Gastrocnemius medialis (tissue), 4 donors: ENCODE data around the gene TNS3. TPM values are rescaled to one million over a fixed set of nuclear protein-coding genes. Genes with fewer than 3 reads are reported as not detected.

ENCODE experiments used
- ATAC-seq, 2 donors: fragments of 150-250 bp; one replicate each; pipeline ENCODE4 v1.9.1; 2016
- DNase-seq, 2 donors: peaks; one replicate each; pipeline ENCODE4 v3.0.0-alpha.2; 2019
- H3K27ac ChIP-seq, 4 donors: fragments of 200-600 bp; sonication (generic); 1 replicate in 1 of 4; 2 replicates in 3 of 4; pipeline ENCODE4 v1.5.1; 2016 to 2018; ENCODE audit warnings: mild to moderate bottlenecking in 2 of 4, moderate library complexity in 1 of 4
- H3K27me3 ChIP-seq, 3 donors: fragments of 200-600 bp; sonication (generic) in 2 of 3; 1 replicate in 1 of 3; 2 replicates in 2 of 3; pipeline versions ENCODE4 v1.5.1 to v1.6.0; 2016 to 2019; ENCODE audit warnings: mild to moderate bottlenecking in 1 of 3, moderate library complexity in 1 of 3
- H3K36me3 ChIP-seq, 2 donors: fragments of 200-600 bp; sonication (generic) in 1 of 2; one replicate each; pipeline ENCODE4 v1.5.1; 2017 to 2018
- H3K4me1 ChIP-seq, 2 donors: fragments of 200-600 bp; sonication (generic) in 1 of 2; one replicate each; pipeline ENCODE4 v1.5.1; 2016 to 2017; ENCODE audit warnings: mild to moderate bottlenecking in 2 of 2
- H3K4me3 ChIP-seq, 4 donors: fragments of 200-600 bp; sonication (generic) in 3 of 4; 1 replicate in 1 of 4; 2 replicates in 3 of 4; pipeline ENCODE4 v1.5.1; 2016 to 2019; ENCODE audit warnings: mild to moderate bottlenecking in 2 of 4
- H3K9me3 ChIP-seq, 3 donors: fragments of 200-600 bp; sonication (generic) in 2 of 3; 1 replicate in 1 of 3; 2 replicates in 2 of 3; pipeline ENCODE4 v1.5.1; 2016 to 2019
- POLR2A ChIP-seq, 2 donors: fragments of 450-650 bp; IDR thresholded peaks; one replicate each; pipeline ENCODE4 v1.6.1; 2017; ENCODE audit warnings: antibody characterized with exemption in 2 of 2, mild to moderate bottlenecking in 2 of 2, moderate library complexity in 2 of 2
- in situ Hi-C, 4 donors: fragments of 200-750 bp; cut with MboI; loops; one replicate each; pipeline versions ENCODE4 v1.15.0 to v1.8.0; 2017; ENCODE audit warnings: low sequenced_read_pairs in 4 of 4
- intact Hi-C: fragments of 100-400 bp; cut with DNase I; formaldehyde crosslinking; loops from one replicate; pipeline ENCODE4 v1.15.1; 2023; ENCODE audit warnings: low total_unique reads
- total RNA-seq, 4 donors: library from RNA; depleted of rRNA; stranded (reverse); fragments of >200 nt; gene quantifications; one replicate each; pipeline versions ENCODE4 v1.1.0 to v1.2.3, GENCODE V29; 2016
- TF ChIP-seq, protein P1 (sequence below), 5 experiments: fragments of 450-650 bp in 3 of 5; fragments of 200-600 bp in 2 of 5; sonication (generic) in 2 of 5; IDR thresholded peaks in 4 of 5; conservative IDR thresholded peaks in 1 of 5; 1 replicate in 4 of 5; 2 replicates in 1 of 5; pipeline ENCODE4 v1.5.1; 2016 to 2019; ENCODE audit warnings: antibody characterized with exemption in 5 of 5, mild to moderate bottlenecking in 3 of 5, moderate library complexity in 3 of 5

The TNS3 gene
- total RNA-seq, 4 donors from 2014 or later, result 39.4 to 64.3 (median 50.5) TPM

DNA sequence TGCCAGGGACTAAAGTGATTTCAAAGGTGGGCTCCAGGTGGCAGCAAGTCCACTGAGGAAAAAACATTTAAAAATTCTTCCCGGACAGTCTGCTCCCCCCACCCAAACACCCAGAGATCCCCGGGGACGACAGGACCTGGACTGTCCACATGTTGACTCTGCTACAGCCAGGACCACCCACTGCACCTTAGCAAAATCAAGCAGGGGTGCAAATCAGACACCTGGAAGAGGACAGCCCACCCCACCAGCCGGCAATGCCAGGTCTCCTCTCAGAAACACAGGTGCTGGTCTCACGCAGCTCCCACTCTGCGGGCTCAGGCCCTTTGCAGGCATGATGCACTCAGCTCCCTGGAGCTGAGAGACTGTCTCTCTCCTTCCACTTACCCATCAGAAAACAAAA lies 251.9 kb downstream of the TNS3 start:
- Histone ChIP-seq H3K27ac (peak overlapping the region in 3 of 4 donors; percentile 70 to 78 (median 75)), H3K9me3 (no peaks in the 10 kb centered on the region), H3K4me1 (peaks cover 51 to 65% of the 10 kb centered on the region in 2 donors), H3K27me3 (no peaks in the 10 kb centered on the region), H3K36me3 (no peaks in the 10 kb centered on the region), H3K4me3 (no peak overlapping the region)
- in situ Hi-C loops (no loop called here), intact Hi-C loops (no loop called here)
- ATAC-seq (no peak), DNase-seq (no peak)
- TF ChIP-seq POLR2A (IDR thresholded peaks at IDR 0.05), result no peak
- TF ChIP-seq, protein P1, sequence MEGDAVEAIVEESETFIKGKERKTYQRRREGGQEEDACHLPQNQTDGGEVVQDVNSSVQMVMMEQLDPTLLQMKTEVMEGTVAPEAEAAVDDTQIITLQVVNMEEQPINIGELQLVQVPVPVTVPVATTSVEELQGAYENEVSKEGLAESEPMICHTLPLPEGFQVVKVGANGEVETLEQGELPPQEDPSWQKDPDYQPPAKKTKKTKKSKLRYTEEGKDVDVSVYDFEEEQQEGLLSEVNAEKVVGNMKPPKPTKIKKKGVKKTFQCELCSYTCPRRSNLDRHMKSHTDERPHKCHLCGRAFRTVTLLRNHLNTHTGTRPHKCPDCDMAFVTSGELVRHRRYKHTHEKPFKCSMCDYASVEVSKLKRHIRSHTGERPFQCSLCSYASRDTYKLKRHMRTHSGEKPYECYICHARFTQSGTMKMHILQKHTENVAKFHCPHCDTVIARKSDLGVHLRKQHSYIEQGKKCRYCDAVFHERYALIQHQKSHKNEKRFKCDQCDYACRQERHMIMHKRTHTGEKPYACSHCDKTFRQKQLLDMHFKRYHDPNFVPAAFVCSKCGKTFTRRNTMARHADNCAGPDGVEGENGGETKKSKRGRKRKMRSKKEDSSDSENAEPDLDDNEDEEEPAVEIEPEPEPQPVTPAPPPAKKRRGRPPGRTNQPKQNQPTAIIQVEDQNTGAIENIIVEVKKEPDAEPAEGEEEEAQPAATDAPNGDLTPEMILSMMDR (IDR thresholded peaks at IDR 0.05 in 4 of 5, conservative IDR thresholded peaks at IDR 0.05 in 1 of 5), result no peak

DNA sequence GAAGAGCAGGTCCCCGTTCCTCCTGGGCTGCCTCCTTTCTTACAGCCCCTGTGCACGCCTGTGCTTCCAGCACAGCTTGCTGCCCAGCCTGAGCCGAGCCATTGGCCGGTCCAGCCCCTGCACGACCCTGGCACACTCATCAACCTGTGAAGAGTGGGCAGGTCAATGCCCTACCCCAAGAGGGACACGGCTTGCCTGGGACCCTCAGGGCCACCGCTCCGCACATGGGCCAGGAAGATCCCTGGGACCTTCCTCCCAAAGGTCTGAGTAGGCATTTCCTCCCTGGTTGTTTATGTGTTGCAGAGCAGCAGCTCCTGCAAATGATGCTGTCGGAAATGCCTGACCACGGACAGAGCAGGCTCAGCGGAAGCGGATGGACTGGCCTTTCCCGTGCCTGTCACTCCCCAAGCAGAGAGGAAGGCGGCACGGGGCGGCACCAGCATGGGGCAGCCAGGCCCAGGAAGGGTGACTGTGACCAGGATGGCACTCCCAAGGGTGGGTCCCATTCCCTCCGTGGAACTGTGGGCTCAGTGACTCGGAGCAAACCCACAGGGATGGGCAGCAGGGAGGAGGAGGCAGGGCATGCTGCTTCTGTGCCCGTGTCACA lies 252.5 kb downstream of the TNS3 start:
- TF ChIP-seq, protein P1 (IDR thresholded peaks at IDR 0.05 in 4 of 5, conservative IDR thresholded peaks at IDR 0.05 in 1 of 5), result no peak
- TF ChIP-seq POLR2A (IDR thresholded peaks at IDR 0.05), result no peak
- peaks cover 55 to 65% of the 10 kb centered on the region in 2 donors for H3K4me1 ChIP-seq
- no peak for DNase-seq
- in situ Hi-C loops, result no loop called here
- peak overlapping the region; percentile 70 to 87 (median 76) for H3K27ac ChIP-seq
- no peaks in the 10 kb centered on the region for H3K36me3 ChIP-seq
- no peaks in the 10 kb centered on the region for H3K27me3 ChIP-seq
- H3K4me3 ChIP-seq, result no peak overlapping the region
- H3K9me3 ChIP-seq, result no peaks in the 10 kb centered on the region
- intact Hi-C loops, result no loop called here
- no peak for ATAC-seq

DNA sequence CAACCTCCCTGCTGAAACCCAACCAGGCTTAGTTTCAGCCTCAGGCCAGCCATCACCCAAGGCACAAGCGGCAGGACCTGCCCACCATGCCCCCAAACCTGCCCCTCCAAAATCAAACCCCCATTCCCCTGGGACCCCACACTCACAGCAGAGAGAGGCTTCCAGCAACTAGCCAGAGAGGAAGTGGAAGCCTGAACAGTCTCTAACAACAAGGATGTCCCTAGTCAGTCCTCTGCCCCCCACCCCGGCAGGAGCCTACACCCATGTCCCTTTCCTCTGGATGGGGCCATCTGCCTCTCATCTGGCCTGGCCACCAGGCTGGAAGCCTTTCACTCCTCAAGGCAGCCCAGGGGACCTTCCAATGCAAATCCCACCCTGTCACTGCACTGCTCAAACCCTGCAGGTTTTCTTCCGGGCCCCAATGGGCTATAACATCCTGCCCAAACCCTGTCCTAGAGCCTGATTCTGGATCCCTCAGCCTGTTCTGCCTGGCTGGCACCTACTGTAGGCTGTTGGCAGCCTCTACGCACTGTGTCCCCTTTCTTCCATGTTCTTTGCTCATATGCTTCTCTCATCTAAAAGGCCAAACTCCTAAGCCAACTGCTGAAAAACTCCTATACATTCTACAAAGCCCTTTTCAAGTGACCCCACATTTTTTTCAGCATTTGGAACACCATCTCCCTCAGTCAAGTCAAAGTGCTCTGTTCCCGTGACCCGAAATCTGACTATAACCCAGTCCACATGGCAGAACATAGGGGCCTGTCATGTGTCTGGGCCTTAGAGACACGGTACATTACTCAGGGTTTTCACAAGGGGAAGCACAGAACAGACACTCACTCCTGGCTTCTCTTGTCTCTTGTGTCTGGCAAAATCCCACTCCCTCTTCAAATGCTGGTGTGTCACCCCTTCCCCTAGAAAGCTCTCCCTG lies 253.3 kb downstream of the TNS3 start:
- ATAC-seq, result no peak
- H3K4me1 ChIP-seq, result peaks cover 63 to 73% of the 10 kb centered on the region in 2 donors
- H3K9me3 ChIP-seq, result no peaks in the 10 kb centered on the region
- TF ChIP-seq, protein P1 (IDR thresholded peaks at IDR 0.05 in 4 of 5, conservative IDR thresholded peaks at IDR 0.05 in 1 of 5), result no peak
- no peak for TF ChIP-seq POLR2A (IDR thresholded peaks at IDR 0.05)
- H3K4me3 ChIP-seq, result peak overlapping the region; percentile 23 to 45 (median 42)
- intact Hi-C loops (no loop called here), in situ Hi-C loops (no loop called here)
- H3K27ac ChIP-seq, result peak overlapping the region; percentile 70 to 87 (median 76)
- no peaks in the 10 kb centered on the region for H3K27me3 ChIP-seq
- DNase-seq, result no peak
- no peaks in the 10 kb centered on the region for H3K36me3 ChIP-seq

DNA sequence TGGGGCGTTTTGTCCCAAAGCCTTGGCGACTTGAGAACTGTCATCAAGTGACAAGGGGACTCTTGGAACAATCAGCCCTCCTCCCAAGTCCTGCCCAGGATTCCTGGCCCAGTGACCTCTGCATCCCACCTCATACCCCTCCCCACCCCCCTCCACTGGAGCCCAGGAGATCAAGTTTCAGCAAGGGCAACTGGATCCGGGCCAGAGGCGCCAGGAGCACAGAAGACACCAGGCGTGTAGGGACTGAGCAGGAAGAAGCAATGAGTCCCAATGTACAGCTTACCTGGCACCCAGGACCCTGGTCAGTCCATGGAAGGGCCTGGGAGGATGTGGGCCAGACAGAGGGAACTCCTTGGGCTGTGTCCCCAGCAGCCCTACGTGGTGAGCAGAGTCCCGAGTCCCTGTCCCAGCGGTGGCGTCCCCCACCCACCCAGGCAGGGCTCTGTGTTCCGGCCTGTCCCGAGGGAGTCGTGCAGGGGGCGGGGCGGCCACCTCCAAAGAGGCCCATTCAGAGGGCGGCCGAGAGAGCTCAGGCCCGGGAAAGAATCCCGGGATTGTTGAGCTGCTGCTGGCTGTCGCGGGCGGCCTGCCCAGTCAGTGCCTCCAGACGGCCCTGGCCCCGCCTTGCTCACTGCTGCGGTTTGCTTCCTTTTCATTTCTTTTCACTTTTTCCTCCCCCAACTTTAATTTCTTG lies 254.1 kb downstream of the TNS3 start:
- Histone ChIP-seq H3K27me3 (no peaks in the 10 kb centered on the region), H3K9me3 (no peaks in the 10 kb centered on the region), H3K4me3 (peak overlapping the region; percentile 23 to 45 (median 42)), H3K4me1 (peaks cover 69 to 71% of the 10 kb centered on the region in 2 donors), H3K36me3 (no peaks in the 10 kb centered on the region), H3K27ac (peak overlapping the region; percentile 70 to 87 (median 76))
- peak; percentile 69 to 80 for DNase-seq
- intact Hi-C loops, result no loop called here
- ATAC-seq, result peak; percentile 63 to 78
- in situ Hi-C loops, result no loop called here
- TF ChIP-seq, protein P1 (IDR thresholded peaks at IDR 0.05 in 4 of 5, conservative IDR thresholded peaks at IDR 0.05 in 1 of 5), result no peak
- no peak for TF ChIP-seq POLR2A (IDR thresholded peaks at IDR 0.05)
